GM20000 (cell line): ENCODE measurements around the gene FAM50B.

Experiments used
- DNase-seq: peaks from one replicate; pipeline ENCODE4 v3.0.0; 2012; ENCODE audit warnings: low spot score
- CTCF ChIP-seq: IDR thresholded peaks from 2 replicates; pipeline ENCODE4 v1.5.1; 2012; ENCODE audit warnings: mild to moderate bottlenecking, control low read depth; ENCODE audit errors: extremely low read depth, missing control alignments

Gene FAM50B

DNA sequence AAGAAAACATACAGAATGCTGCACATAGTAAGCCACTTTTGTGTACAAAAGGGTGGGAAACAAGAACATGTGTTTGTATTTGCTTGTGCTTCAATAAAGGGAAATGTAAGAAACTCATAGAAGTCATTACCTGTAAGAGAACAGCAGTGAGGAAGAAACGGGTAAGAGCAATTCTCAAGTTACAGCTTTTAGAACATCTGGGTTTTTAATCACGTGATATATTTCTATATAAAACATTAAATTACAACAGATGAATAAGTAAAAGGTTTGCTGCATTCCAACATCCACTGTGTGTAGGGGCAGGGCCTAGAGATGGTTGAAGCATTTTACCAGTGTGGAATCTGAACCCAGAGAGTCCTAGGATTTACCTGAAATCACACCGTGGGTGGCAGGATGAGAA, 36.6 kb upstream of the FAM50B start:
- no peak for TF ChIP-seq CTCF
- DNase-seq = no peak

- TF ChIP-seq CTCF = no peak
- peak; percentile 62 for DNase-seq
Observed at GRCh38 chr6:3813150-3813780, 35.9 kb upstream of the FAM50B start.

GRCh38 chr6:3813918-3814317, 35.3 kb upstream of the FAM50B start:
- no peak for DNase-seq
- TF ChIP-seq CTCF = no peak

GRCh38 chr6:3814539-3814938, 34.6 kb upstream of the FAM50B start:
- no peak for TF ChIP-seq CTCF
- DNase-seq = no peak

- no peak for DNase-seq
Observed at GRCh38 chr6:3816251-3816650, 32.9 kb upstream of the FAM50B start.

DNA sequence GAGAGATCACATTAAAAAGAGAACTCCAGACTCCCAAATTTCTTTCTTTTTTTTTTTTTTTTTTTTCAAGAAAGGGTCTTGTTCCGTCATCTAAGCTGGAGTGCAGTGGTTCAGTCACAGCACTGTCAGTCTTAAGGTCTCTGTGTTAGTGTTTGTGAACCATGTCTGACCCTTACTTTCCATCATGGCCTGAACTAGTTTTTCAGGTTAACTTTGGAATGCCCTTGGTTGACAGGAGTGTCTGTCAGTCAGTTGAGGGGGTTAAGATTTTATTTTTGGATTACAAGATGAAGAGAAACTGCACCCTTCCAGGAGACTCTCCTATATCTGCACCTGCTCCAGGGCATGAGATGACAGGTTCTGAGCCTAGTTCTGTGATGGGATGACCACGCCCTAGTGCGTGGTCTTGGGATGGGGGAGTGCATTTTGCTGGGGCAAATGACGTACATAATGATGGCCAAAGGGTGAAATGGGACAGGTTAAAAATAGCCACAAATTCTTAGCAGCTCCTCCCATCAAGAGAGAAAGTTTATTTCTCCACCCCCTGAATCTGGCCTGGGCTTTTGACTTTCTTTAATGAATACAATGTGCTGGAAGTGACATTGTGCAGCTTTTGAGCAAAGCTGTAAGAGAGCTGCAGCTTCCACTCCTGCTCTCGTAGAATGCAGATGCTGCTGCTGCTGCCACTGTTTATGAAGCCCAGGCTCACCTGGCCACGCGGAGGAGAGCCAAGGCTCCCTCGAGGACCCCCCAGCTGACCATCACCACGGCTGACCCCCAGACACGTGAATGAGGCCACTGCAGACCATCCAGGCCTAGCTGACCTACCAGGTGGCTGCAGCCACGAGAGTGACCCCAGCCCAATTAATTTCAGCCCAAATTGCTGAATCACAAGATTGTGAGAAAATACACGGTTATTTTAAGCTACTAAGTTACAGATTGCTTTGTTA, 29.7 kb upstream of the FAM50B start:
- DNase-seq = no peak
- no peak for TF ChIP-seq CTCF

More at GRCh38 chr6:3816251-3816650, 32.9 kb upstream of the FAM50B start:
- no peak for TF ChIP-seq CTCF

DNA sequence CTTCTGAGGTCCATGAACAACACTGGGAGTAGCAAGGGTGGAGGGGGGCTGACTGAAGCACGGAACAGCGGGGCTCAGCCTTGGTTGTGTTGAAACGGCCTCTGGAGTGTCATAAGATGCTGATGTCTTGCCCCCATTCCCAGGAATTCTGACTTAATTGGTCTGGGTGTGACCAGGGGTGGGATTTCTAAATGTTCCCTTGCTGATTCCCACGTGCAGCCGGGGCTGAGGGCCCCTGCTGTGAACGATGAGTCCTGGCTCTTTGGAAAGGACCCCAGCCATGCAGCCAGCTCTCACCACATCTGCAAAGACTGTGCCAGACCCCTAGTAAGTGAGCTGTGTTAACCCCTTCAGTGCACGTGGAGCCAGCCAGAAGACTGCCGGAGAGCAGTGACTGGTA, 28.6 kb upstream of the FAM50B start:
- no peak for TF ChIP-seq CTCF

More for the DNA sequence above, 28.6 kb upstream of the FAM50B start:
- DNase-seq = no peak
